Inflammatory macrophage treated with lipopolysaccharide for 1 hour (primary cell): ENCODE data around the gene HSF2BP.
"Not testable (repeated sequence)": the region's sequence is repeated elsewhere in the genome, so short reads cannot be mapped to it uniquely, and the experiment has no call there.

ENCODE experiments used
- DNase-seq, 2 donors: peaks; one replicate each; pipeline ENCODE4 v3.0.0-alpha.2; 2020 to 2022

Gene HSF2BP

GRCh38 chr21:43687566-43688399 is 28.5 kb upstream of the HSF2BP start:
- peak; percentile 23 to 37 for DNase-seq

DNA sequence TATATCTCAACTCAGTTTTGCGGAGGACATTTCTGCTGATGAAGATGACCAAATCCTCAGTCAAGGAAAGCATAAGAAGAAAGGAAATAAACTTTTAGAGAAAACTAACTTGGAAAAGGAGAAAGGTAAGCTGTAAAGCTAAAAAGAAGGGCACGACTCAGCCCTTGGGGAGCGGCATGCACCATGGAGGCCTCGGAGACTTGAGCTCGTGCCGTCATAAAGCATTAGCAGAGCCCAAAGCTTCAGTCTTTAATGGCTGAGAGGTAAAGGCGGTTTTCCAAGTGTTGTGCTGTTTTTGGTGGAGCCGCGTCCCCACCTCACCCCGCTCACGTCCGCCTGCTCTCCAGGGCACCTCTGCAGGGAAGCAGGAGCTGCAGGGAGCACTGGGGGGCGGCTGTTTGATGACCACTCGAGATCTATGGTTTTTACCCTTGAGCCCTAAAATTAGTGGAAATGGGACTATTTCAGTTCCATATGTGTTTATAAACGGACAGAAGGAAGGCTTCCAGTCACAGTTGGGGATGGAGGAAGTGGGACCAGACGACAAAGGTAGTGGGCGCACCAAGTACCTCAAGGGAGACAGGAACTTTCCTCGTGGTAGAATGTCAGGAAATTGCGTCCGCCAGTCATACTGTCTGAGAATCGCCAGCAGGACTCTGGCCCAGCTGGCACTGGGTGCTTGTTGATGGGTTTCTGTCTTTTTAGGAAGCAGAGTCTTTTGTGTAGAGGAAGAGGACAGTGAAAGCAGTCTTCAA is 27.7 kb upstream of the HSF2BP start:
- DNase-seq, result no peak

DNA sequence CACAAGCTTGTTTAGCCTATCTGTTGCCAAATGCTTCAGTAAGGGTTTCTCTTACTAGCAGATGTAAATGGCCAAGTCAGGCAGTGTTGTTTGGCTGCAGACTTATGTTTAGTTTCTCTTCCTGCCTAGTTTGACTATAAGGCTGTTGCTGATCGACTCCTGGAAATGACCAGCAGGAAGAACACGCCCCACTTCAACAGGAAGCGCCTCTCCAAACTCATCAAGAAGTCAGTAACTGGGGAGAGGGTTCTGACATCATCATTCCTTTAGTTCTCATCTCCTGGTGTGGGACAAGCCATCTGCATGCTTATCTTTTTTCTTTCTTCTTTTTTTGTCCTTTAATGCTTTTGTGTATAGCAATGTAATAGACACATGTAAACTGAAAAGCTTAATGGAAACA is 25.1 kb upstream of the HSF2BP start:
- peak in 1 of 2 donors; percentile 3 for DNase-seq

DNA sequence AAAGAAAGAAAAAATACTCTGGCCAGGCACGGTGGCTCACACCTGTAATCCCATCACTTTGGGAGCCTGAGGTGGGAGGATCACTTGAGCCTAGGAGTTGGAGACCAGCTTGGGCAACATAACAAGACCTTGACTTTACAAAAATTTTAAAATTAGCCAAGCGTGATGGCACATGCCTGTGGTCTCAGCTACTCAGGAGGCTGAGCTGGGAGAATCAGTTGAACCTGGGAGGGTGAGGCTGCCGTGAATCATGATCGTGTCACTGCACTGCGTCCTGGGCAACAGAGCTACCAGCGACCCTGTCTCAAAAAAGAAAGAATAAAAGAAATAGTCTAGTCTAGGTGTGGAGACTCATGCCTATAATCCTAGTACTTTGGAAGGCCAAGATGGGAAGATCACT is 22.4 kb upstream of the HSF2BP start:
- no peak for DNase-seq

- not testable (repeated sequence) for DNase-seq
Observed at GRCh38 chr21:43680421-43680820, 21.1 kb upstream of the HSF2BP start.

GRCh38 chr21:43679951-43680350 is 20.7 kb upstream of the HSF2BP start:
- no peak for DNase-seq

- no peak for DNase-seq
Observed at GRCh38 chr21:43676391-43676790, 17.1 kb upstream of the HSF2BP start.

DNA sequence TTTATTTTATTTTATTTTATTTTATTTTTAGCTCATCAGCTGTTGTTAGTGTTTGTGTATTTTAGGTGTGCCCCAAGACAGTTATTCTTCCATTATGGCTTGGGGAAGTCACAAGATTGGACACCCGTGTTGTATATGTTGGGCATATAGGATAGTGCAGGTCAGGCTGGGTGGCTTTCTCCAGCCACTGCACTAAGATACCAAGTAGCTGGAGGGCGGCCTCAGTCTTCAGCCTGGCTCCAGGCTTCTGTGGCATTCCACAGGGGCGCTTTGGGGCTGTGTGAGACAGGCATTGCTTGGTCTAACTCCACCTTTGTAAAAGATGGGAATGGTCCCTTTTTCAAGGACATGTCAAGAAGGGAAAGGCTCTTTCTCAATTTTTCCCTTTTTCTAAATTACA is 16.6 kb upstream of the HSF2BP start:
- DNase-seq, result no peak

GRCh38 chr21:43669828-43670605 is 10.7 kb upstream of the HSF2BP start:
- no peak for DNase-seq

DNA sequence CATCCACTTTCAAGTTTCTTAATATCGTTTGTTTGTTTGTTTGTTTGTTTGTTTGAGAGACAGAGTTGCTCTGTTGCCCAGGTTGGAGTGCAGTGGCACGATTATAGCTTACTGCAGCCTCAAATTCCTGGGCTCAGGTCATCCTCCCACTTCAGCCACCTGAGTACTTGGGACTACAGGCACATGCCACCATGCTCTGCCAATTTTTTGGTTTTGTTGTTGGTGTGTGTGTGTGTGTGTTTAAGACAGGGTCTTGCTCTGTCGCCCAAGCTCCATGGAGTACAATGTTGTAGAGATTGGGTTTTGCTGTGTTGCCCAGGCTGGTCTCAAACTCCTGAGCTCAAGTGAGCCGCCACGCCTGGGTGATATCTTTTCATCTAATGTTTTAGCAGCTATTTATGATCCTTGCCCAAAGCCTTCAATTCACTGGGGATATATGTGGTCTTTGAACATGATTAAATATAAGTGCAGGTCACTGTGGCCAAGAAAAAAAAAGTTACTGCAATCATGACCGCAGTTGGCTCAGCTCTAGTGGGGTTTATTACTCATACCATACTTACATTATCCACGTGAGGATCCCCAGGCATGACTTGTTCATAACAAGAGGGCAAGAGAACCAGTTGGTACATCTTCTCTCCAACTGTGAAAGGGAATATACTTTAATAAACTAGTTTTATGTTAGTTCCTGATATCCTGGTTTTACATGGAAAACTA is 8.1 kb upstream of the HSF2BP start:
- peak in 1 of 2 donors; percentile 29 for DNase-seq

GRCh38 chr21:43665879-43666278 is 6.6 kb upstream of the HSF2BP start:
- no peak for DNase-seq

DNA sequence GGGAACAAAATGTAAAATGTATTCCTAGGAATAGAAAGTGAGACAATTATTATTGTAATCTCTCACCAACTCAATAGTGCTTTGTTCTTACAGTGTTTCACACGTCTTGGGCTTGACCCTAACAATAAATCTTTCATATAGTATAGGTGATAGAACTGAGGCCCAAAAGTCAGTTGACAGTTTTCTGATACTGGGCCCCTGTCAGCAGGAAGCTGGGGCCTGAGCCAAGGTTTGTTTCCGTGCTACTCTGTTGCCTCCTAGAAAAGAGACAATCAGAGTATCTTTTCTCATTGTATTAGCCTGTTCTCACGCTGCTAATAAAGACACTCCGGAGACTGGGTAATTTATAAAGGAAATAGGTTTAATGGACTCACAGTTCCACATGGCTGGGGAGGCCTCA is 5.1 kb upstream of the HSF2BP start:
- DNase-seq, result no peak

DNA sequence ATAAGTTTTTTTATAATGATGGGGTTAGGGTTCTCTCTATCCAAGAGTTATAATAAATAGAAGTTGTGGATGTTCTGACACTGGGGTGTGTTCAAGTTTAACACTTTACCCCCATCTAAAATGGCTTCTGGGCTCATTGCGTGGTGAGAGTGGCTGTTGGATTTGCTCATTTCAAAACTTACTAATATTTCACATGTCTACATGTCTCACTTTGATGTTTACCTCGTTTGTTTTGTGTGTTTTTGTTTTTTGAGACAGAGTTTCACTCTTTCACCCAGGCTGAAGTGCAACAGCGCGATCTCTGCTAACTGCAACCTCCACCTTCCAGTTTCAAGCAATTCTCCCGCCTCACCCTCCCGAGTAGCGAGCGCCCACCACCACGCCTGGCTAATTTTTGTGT is 3.7 kb upstream of the HSF2BP start:
- DNase-seq, result no peak

DNA sequence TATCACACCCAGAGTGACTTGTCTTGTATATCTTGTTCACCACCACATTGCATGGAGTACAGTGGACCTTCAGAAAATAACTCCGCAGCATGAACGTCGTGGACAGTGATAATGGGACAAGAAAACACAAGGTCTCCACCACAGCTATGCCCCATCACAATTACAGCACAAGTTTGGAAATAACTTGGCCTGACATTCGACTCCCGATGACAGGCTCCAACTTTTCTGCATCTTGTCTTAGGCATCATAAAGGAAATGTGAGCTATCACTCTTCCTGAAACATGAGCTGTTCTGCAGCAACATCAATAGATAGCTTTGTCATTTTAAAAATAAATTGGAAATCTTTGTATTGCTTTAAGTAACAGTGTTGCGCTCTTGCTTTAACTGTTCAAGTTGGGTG is 3.0 kb upstream of the HSF2BP start:
- DNase-seq, result no peak

- no peak for DNase-seq
Observed at GRCh38 chr21:43658769-43659135, 536 bp downstream of the HSF2BP start.

GRCh38 chr21:43658088-43658741 is 1.1 kb downstream of the HSF2BP start:
- no peak for DNase-seq

- no peak for DNase-seq
Observed at GRCh38 chr21:43657355-43658087, 1.8 kb downstream of the HSF2BP start.

- DNase-seq, result no peak
Observed at GRCh38 chr21:43654806-43655489, 4.3 kb downstream of the HSF2BP start.

- DNase-seq, result no peak
Observed at GRCh38 chr21:43653626-43654025, 5.7 kb downstream of the HSF2BP start.

GRCh38 chr21:43652616-43653015 is 6.7 kb downstream of the HSF2BP start:
- DNase-seq, result no peak

DNA sequence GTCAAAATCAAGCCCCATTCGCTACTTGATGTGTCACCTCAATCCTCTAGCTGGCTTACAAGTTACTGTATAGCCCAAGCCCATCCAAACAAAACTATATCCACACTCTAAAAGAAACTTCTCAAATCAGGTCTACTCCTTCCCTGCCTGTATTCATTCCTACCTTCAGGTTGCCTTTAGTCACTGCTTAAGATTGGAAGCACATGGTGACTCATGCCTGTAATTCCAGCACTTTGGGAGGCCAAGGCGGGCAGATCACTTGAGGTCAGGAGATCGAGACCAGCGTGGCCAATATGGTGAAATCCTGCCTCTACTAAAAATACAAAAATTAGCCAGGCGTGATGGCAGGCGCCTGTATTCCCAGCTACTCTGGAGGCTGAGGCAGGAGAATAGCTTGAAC is 7.4 kb downstream of the HSF2BP start:
- not testable (repeated sequence) for DNase-seq
